Activated CD4-positive, alpha-beta T cell treated with anti-CD3 and anti-CD28 coated beads, Interleukin-2, Interleukin-4, amounts not matched to agents 100 ng/mL and 50 ng/mL, durations not matched to agents 16 hours and 8 hours (primary cell): Measurements from ENCODE around the gene AHI1.

Experiments
- DNase-seq: peaks from one replicate; pipeline ENCODE4 v3.0.0-alpha.2; 2020; ENCODE audit warnings: low spot score

The AHI1 gene

DNA sequence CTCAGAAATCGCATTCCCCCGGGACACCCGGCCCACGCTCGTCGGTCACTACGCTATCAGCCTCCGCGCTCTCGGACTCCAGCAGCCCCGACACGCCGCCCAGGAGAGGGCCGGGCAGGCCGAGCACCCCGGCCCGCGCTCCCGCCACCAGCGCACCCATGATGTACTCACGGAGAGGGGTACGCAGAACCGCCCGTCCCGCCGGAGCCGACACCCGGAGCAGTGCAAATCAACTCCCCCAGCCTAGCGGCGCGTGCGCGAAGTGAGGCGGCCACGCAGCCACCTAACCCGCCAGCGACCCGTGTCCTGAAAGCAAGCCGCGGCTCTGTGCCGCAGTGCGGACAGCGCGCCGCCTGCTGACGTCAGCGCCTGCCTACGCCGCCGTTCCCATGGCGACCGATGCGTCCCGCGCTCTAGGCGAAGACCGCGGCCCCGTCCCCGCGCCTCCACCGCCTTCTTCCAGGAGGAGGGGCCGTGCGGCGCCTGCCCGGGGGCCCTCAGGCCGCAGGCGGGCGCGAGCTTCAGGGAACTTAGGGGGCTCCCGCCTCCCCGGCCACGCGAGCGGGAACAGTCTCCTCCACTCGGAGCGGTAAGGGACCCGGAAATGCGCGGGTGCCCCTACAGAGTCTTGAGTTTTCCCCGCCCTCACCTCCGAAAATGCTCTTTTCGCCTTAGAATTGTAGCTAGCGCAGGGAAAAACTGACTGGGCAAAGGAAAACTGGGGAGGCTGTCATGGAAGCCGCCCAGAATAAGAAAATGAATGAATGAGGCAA, at the start of gene AHI1:
AHI1 (minus strand) TSS at position 329 of the 773 bp plus-strand sequence. CDS start 5,503 bp downstream, outside the sequence.
- peak; percentile 89 for DNase-seq

DNA sequence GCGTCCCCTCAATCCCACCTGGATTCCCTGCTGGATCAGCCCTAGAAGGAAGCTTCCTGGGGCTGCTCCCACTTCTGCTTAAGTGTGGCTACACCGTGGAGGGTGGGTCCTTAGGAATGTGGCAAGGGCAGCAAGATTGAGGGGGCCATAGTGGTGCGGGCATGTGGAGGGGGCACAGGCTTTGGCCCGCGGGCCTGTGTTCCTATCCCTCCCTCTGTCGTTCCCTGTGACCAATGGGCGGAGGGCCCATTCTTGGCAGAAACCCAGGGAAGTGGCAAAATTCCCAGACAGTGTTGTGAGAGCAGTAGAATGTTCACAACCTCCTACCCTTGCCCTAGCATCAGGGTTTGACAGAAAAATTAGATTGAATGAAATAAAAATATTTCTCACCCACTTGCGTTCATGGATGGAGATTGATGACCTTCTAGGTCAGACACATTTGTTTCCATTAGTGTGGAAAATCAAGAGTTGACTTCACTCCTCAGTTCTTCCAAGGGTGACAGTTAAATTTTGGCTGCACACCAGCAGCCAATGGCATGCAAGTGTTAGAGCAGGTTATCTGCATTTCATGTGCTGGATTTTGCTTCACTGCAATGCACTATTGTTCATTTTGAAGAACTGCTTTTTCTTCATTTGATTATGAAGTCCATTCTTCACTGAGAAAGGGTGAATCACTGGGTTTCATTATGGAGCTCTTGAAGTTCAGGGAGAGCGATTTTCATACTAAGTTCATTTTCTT, 49.3 kb upstream of the AHI1 start:
- DNase-seq: no peak

DNA sequence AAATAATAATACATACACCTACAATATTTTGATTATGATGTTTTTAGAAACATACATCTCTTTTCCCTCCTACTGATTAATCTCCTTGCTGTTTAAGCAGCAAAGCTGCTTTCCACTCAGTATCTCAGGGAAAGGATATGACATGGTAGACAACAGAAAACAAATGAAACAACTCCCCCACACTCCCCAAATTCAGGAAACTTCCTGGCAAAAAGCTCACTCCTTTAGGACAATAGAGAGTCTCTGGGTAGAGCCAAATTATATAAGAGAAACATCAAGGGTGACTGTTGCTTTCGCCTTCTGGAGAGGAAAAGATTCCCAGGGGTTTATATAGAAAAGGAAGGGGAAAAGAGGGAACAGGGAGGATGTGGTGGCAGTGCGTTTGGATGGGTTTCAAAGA, 48.7 kb upstream of the AHI1 start:
- no peak for DNase-seq

DNA sequence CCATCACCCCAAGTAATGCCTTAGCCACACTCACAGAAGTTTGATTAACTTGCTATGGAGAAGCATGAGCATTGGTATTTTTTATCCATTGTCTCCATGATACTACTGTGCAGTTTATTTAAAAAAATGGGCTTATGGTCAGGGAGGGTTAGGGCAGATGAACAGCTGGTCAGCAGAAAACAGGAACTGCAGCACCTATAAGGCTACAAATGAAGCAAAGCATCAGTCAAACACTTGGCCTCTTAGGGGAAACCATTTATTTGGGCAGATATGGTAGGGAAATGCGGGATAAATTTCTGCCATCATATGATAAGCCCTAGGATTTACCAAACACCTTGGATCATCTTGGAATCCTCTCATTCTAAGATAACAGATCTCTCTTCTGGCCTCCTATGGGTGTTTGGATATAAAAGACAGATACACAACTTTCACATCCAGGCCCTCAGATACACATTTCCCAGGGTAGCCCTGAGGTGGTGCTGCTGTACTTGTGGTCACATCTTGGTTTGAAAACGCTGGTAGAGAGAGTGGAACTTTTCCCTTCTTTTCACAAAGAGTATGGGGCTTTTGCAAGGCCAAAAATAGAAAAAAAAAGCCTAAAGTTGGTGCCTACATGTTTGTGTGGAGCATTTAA, 42.8 kb upstream of the AHI1 start:
- DNase-seq: no peak

DNA sequence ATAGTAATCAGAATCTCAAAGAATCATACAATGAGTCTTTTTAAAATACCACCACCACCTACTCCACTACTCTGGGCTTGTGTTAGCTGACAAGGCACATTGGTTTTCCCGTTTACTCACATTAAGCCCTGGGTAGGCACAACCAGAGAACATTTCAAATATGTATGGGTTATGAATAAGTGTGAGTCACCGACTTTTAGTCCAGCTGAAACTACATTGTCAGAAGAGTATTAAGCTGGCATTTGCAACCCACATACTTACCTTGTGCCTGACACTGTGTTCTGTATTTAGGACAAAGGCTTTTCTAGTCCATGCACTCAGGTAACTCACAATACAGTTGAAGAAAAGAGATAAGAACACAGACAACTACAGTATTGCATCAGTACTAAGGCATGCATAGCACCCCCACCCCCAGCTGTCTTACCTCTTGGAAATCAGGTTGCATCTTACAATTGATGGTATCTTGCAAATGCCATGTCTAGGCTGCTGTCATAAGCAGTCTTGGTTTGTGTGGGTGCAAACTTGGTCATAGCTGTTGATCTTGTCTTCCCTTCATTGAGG, 40.3 kb upstream of the AHI1 start:
- peak; percentile 82 for DNase-seq

DNA sequence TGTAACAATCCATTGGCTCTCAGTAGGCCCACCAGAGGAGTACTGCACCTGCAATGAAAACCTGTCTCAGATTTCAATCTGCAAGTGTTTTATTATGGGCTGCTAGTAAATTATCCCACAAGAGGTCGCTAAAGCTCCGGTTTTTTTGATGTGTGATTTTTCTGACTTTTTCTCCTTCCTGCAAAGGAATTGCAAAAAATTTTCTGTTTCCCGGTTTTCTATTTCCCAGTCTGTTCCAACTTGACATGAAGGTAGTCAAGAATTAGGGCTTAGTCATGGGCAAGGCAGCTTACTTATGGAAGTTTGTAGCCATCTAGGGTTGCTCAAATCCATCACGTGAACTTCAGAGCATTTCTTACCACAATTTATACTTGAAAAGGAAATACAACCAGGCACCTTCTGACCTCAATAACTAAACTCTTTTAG, 38.5 kb upstream of the AHI1 start:
- peak; percentile 46 for DNase-seq

DNA sequence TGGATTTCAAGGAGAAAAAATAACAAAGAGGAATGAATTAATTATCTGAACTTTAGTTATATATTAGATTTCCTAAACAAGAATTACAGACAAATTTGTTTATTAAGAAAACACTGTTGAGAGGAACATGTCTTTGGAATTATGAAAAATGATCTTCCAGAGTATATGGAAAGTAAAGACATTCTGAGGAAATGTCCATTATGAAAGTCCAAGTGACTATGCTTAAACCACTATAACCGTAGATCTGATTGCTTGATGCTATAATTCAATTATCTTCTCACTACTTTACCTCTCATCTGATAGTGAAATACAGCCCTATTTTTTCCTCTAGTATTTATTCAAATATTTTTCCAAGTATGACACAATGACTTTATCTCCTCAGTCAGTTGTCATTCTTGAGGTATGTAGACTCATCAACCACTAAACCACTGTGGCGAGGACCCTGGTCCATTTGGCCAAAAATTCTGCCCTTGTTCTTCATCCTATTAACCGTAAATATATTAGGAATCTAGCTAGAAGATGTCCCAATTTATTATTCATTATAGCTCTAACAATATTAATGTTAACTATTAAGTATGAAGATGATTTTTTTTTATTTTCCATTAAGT, 37.3 kb upstream of the AHI1 start:
- DNase-seq: no peak

DNA sequence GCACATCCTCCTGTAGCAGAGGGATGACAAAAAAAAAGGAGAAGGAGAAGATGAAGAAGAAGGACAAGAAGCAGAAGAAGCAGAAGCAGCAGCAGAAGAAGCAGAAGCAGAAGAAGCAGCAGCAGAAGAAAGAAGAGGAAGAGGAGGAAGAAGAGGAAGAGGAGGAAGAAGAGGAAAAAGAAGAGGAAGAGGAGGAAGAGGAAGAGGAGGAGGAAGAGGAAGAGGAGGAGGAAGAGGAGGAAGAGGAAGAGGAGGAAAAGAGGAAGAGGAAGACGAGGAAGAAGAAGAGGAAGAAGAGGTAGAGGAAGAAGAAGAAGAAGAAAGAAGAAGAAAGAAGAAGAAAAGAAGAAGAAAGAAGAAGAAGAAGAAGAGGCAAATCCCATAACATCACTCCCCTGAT, 35.0 kb upstream of the AHI1 start:
- no peak for DNase-seq

DNA sequence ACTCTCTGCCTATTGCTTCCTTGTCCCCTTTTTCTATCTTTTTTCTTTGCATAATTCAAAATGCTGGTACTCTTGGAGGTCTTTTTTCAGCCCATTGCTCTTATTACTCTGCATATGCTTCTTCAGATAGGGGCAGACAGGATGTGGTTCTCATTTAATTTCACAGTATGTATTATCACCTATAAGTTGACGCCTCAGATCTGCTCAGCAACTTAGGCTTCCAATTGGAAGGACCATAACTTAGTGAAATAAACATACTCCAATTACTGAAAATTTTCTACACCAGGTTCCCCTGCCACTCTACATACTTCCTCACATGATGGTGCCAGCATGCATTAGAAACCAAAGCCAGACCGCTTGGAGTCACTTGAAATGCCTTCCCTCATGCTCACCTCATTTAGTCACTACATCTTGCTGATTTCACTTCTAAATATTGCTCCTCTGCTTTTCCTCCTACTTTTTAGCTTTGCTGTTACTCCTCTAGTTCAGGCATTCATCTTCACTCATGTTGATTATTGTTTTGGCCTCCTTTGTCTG, 34.5 kb upstream of the AHI1 start:
- DNase-seq: no peak

DNA sequence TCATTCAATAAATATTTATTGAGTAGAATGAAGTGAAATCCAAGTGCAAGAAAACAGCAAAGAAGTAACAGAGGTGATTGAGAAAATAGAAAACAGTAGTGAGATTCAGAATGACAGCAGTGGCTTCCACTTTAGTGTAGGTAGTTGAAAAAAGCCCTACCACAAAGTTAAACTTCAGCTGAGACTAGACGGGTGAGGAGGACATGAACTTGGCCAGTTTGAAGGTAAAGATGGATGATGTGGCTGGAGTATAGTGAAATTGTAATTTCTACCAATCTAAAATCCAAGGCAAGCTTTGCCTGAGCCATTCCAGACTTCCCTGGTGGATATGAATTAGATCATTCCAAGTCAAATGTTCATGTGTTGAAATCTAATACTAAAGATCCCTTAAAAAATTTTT, 32.6 kb upstream of the AHI1 start:
- no peak for DNase-seq

DNA sequence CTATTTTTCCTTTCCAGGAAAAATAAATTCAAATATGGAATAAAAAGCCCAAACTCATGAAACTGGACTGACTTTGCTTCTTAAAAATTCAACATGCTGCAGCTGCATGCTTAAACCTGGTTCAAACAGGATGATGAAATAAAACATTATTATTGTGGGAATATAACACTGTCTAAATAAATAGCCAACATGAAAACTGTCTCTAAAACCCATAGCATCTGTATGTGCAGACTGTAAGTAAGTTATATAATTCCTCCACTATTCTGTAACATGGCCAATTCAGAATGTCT, 30.4 kb upstream of the AHI1 start:
- DNase-seq: no peak

DNA sequence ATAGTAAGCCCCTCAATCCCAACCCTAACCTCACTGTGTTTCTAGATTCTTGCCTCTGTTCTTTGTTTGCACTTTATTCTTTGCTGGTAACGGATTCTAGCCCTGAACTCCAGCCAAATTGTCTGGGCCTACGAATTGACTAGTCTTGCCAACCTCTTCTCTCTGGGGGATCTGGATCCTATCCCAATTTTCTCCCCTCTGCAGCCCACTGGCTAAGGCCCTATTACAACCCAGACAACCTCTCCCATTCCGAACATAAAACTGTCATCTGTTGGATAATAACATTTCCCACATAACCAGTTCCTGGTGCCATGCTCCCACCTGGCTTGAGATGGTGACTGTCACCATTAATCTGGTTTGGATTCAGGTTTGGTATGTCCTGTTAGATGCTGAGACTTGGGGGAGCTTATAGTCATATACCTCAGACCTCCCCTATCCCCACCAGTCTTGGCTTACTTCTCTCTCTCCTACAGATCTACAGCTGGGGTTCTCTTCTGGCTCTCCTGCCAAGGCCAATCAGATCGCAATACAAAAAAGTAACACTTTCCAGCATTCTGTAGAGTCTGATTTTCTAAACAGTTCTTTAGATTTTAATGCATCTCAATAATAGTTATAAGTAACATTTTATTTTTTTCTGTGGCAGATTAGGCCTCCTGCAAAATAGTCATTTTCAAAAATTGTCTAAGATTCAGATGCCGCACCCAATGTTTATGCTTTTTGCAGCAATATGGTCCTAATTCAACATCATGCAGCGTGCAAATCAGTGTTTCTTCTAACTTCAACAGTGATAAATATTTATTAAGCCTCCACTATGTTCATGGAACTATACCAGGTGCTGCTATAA, 29.8 kb upstream of the AHI1 start:
- DNase-seq: no peak

DNA sequence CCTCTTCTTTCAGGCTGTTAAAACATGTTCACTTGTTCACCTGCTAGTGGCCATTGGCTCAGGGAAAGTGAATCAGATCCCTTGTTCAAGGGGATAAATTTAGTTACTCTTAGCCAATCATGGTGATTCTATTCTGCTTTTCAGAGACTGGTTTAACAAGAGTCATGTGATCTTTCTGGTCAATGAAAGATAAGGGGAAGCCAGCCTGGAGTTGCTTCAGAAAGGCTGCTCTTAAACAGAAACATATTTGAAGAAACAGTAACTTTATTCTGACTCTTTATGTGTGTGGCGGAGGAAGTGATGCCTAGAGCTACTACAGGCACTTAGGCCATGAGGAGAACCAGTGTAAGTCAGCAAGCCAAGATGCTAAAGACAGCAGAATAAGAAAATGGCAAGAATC, 28.1 kb upstream of the AHI1 start:
- DNase-seq: no peak

DNA sequence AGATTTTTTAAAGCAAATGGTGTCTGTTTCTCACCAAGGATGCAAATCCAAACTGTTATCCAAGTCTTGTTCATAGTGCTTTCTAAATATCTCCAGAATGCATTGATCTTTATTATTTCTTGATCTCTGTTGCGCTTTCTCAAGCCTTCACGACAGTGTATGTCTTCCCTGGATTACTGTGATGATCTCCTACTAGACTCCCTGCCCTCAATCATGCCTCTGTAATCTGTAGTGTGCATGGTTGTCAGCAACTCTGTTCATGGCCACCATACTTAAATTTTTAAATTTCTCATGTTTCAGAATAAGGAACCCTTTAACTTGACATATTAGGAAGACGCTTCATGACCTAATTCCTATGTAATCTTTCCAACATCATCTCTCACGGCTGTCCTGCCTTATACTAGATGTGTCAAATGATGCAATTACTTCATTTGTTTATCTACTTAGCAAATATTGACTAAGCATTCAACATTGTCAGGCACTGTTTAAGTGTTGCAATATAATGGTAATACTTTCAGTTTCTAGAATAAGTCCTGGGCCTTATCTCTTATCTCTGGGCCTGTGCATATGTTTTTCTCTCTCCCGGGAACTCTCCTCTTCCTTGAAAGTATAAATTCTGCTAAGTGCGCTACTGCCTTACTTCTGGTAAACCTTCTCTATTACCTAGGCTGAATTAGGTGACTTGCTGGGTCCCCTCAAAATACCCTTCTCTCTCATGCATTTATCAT, 25.6 kb upstream of the AHI1 start:
- no peak for DNase-seq

DNA sequence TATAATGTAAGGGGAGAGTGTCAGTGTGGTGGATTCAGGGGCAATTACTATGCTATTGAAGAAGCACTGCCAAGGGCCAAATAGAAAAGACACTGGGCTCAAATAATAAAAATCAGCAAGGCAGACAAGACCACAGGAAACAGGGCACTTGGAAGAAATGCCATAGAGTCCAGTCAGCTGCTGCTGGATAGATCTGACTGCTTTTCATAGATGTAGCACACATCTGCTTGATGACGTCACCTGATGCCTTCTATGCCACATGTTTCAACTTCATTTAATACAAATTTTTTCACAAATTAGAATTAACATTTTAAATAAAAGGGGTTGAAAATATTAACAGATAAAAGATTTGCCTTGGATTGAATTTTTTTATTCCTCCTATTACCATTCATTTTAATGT, 23.9 kb upstream of the AHI1 start:
- no peak for DNase-seq

DNA sequence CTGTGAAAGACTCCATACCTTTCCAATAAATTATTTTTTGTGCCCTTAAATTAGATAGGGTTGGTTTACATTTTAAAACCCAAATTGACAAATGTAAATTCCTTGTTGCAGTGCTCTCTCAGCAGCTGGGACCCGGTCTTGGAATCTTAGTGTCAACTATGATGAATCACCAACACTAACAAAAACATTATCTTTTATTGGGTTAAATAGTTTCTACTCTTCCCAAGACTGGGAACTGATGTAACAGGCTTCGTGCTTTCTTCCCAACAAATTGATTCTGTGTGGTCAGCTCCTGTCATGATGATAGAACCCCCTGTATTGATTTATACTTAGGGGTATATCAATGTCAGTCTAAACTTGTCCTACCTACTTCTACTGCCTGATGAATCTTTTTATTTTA, 23.2 kb upstream of the AHI1 start:
- no peak for DNase-seq

DNA sequence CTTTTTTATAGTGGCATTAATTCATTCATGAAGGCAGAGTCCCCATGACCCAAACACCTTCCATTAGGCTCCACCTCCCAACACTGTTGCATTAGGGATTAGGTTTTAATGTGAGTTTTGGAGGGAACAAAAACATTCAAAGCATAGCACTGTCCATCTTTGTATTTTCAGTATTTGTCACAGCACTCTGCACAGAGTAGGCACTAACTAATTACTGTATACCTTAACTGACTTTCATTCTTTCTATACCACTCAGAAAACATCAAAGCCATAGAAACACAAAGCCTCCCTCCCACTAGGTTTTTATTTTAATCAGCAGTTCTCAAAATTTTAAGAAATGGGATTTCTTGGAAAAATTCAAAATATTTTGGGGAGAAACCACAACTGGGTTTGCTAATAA, 21.8 kb upstream of the AHI1 start:
- peak; percentile 33 for DNase-seq

DNA sequence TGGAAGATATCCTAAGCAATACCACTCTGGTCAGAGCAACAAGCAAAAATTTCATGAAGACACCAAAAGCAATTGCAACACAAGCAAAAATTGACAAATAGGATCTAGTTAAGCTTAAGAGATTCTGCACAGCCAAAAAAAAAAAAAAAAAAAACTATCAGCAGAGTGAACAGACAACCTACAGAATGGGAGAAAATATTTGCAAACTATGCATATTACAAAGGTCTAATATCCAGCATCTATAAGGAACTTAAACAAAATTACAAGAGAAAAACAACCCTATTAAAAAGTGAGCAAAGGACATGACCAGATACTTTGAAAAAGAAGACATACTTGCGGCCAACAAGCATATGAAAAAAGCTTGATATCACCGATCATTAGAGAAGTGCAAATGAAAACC, 20.0 kb upstream of the AHI1 start:
- no peak for DNase-seq

DNA sequence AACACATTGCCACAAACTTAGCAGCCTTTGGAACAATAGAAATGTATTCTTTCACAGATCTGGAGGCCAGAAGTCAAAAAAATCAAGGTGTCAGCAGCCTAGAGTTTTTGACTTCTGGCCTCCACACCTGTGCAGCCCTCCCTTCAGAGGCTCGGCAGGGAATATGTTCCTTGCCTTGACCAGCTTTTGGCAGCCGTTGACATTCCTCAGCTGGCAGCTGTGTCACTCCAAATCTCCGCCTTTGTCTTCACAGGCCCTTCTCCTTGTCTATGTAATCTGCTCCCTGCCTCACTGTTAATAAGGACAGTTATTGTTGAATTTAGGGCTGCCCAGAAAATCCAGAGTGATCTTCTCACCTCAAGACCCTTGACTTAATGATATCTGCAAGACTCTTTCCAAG, 17.2 kb upstream of the AHI1 start:
- DNase-seq: no peak

DNA sequence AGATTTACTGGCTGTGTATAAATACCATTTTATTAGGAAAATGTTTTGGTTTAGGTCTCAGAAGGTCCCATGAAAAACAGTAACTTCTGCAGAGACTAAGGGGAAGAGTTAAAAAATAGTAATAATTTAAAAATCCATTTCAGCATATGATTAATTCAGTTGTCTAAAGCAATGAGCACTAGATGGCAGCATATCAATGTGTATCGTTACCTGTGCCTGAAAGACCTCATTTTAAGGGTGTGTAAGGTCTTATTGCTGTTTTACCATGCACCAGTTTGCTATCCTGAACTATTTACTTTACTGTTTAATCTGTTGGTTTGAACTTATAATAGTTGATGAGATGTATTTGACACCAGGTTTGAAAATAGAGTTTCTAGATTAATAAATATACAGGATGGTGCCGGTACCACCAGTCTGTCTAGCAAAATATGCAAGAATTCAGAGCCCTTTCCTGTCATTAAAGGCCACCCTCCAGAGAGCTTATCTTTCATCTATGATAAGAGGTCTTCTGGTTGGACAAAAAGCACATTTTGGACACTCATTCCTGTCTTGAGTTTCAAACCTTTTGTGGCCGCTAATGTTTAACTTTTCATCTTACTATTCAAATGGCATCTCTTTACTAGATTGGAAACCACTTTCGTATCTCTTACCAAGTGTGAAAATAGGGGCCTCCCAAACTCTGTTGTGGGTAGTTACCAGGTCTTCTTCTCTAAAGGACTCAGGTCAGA, 8.9 kb upstream of the AHI1 start:
- DNase-seq: peak; percentile 65
